Astrocyte (in vitro differentiated cells and primary cell): ENCODE results near the gene MAP4K4.

Experiments
- CTCF ChIP-seq: IDR thresholded peaks from 2 replicates; pipeline ENCODE4 v1.5.1; 2011; ENCODE audit warnings: low read depth, mild to moderate bottlenecking, inconsistent platforms, low read length, moderate library complexity; ENCODE audit not compliant: insufficient read depth
- EZH2 ChIP-seq: IDR thresholded peaks from 2 replicates; pipeline ENCODE4 v1.6.1; 2012; ENCODE audit warnings: mild to moderate bottlenecking, low read length, inconsistent platforms; ENCODE audit not compliant: insufficient read depth

GRCh38 chr2:101753720-101754490 lies 56.4 kb downstream of the MAP4K4 start:
- TF ChIP-seq CTCF = no peak
- TF ChIP-seq EZH2 = no peak
